Activated CD8-positive, alpha-beta T cell treated with anti-CD3 and anti-CD28 coated beads for 36 hours (primary cell): ENCODE data around the gene WIPF1. TPM values are rescaled to one million over a fixed set of nuclear protein-coding genes. Genes with fewer than 3 reads are reported as not detected.

Experiments
- ATAC-seq: fragments of 200-7000 bp; cut with Tn5 transposase; one replicate; pipeline ENCODE4 v1.10.0; 2021; ENCODE audit warnings: mild to moderate bottlenecking, moderate library complexity
- CTCF ChIA-PET: fragments of 350-600 bp; sonication (Branson Sonifier 250); formaldehyde crosslinking; loops from one replicate; lab custom pipeline; 2021; ENCODE audit warnings: antibody characterized with exemption; lab: Charles Lee
- POLR2A ChIA-PET: fragments of 350-600 bp; sonication (Branson Sonifier 250); formaldehyde crosslinking; loops from one replicate; lab custom pipeline; 2021; ENCODE audit warnings: antibody characterized with exemption; lab: Charles Lee
- DNase-seq: peaks from one replicate; pipeline ENCODE4 v3.0.0-alpha.2; 2020
- H3K27ac Mint-ChIP-seq: one replicate; pipeline ENCODE4 v1.8.0; 2021; ENCODE audit warnings: mild to moderate bottlenecking, mixed read lengths
- H3K27me3 Mint-ChIP-seq: one replicate; pipeline ENCODE4 v1.8.0; 2021; ENCODE audit warnings: mixed read lengths
- H3K36me3 Mint-ChIP-seq: one replicate; pipeline ENCODE4 v1.8.0; 2021; ENCODE audit warnings: low read depth, mixed read lengths
- H3K4me1 Mint-ChIP-seq: one replicate; pipeline ENCODE4 v1.8.0; 2021; ENCODE audit warnings: low read depth, mixed read lengths
- H3K4me3 Mint-ChIP-seq: one replicate; pipeline ENCODE4 v1.8.0; 2021; ENCODE audit warnings: mild to moderate bottlenecking, moderate library complexity, mixed read lengths
- H3K9me3 Mint-ChIP-seq: one replicate; pipeline ENCODE4 v1.8.0; 2021; ENCODE audit warnings: mixed read lengths
- intact Hi-C: fragments of 100-400 bp; cut with micrococcal nuclease; formaldehyde crosslinking; loops from one replicate; pipeline ENCODE4 v1.10.0; 2022
- total RNA-seq, 2 experiments: library from RNA; stranded (reverse); gene quantifications; one replicate each; pipeline ENCODE4 v1.2.3, GENCODE V29; 2021
- TF ChIP-seq, protein P1 (sequence below): fragments of 200-600 bp; IDR thresholded peaks from one replicate; pipeline ENCODE4 v1.8.0; 2022; ENCODE audit warnings: antibody characterized with exemption, mild to moderate bottlenecking

Gene WIPF1
- total RNA-seq, 2 experiments from 2014 or later: 361 to 365 TPM

DNA sequence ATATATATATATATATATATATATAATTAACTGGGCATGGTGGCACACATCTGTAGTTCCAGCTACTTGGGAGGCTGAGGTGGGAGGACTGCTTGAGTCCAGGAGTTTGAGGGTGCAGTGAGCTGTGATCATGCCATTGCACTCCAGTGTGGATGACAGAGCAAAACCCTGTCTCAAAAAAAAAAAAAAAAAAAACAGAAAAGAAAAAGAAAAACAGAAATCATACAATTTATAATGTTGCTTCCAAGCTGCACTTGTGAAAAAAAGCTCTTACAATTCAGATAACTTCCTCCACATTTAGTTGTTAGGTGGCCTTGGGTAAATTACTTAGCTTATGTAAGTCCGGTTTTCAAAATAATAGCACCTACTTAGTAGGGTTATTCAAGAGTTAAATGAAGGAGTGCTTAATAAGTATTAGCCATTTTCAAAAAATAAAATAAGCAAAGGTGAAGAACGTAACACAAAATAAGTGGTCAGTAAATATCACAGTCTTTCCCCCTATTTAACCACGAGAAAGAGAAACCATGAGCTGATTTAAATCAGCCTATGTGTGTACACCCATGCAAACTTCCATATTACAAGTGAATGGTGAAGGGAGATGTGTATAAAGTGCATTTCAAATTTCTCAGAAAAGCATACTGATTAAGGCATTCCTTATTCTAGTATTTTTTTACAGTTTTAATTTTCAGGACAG lies 2.3 kb downstream of the WIPF1 start:
- DNase-seq (no peak), ATAC-seq (peak; percentile 19)
- intact Hi-C loops: loop anchor here (10.0 kb wide), 1 partner anchor 100 kb away; no protein-coding TSS in a partner anchor
- Mint-ChIP-seq H3K4me3 (peak overlapping the region; percentile 87), H3K4me1 (peaks cover 42% of the 10 kb centered on the region), H3K9me3 (peaks cover 5% of the 10 kb centered on the region), H3K36me3 (peaks cover 79% of the 10 kb centered on the region), H3K27me3 (no peaks in the 10 kb centered on the region), H3K27ac (peak overlapping the region; percentile 100)
- CTCF ChIA-PET: interaction anchor here (0.6 to 9.1 kb wide), 10 partner anchors 8 to 124 kb away, joined by 3 to 102 read pairs (median 14); no protein-coding TSS in a partner anchor
- POLR2A ChIA-PET: interaction anchor here (0.6 to 12.4 kb wide), 11 partner anchors 12 to 109 kb away, joined by 3 to 198 read pairs (median 5); partner anchors contain the start of gene GPR155
- TF ChIP-seq, protein P1, sequence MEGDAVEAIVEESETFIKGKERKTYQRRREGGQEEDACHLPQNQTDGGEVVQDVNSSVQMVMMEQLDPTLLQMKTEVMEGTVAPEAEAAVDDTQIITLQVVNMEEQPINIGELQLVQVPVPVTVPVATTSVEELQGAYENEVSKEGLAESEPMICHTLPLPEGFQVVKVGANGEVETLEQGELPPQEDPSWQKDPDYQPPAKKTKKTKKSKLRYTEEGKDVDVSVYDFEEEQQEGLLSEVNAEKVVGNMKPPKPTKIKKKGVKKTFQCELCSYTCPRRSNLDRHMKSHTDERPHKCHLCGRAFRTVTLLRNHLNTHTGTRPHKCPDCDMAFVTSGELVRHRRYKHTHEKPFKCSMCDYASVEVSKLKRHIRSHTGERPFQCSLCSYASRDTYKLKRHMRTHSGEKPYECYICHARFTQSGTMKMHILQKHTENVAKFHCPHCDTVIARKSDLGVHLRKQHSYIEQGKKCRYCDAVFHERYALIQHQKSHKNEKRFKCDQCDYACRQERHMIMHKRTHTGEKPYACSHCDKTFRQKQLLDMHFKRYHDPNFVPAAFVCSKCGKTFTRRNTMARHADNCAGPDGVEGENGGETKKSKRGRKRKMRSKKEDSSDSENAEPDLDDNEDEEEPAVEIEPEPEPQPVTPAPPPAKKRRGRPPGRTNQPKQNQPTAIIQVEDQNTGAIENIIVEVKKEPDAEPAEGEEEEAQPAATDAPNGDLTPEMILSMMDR: no peak

GRCh38 chr2:174594456-174594855 lies 3.1 kb downstream of the WIPF1 start:
- peaks cover 76% of the 10 kb centered on the region for H3K36me3 Mint-ChIP-seq
- intact Hi-C loops: loop anchor here (10.0 kb wide), 1 partner anchor 100 kb away; no protein-coding TSS in a partner anchor
- H3K9me3 Mint-ChIP-seq: peaks cover under 1% of the 10 kb centered on the region
- TF ChIP-seq, protein P1: no peak
- ChIA-PET CTCF (interaction anchor here (0.9 to 6.2 kb wide), 14 partner anchors 9 to 93 kb away, joined by 3 to 37 read pairs (median 6); no protein-coding TSS in a partner anchor), POLR2A (interaction anchor here (0.7 to 12.4 kb wide), 10 partner anchors 9 to 251 kb away, joined by 3 to 198 read pairs (median 7); no protein-coding TSS in a partner anchor)
- peak overlapping the region; percentile 100 for H3K27ac Mint-ChIP-seq
- peaks cover 39% of the 10 kb centered on the region for H3K4me1 Mint-ChIP-seq
- peak overlapping the region; percentile 87 for H3K4me3 Mint-ChIP-seq
- ATAC-seq: no peak
- DNase-seq: no peak
- H3K27me3 Mint-ChIP-seq: no peaks in the 10 kb centered on the region

DNA sequence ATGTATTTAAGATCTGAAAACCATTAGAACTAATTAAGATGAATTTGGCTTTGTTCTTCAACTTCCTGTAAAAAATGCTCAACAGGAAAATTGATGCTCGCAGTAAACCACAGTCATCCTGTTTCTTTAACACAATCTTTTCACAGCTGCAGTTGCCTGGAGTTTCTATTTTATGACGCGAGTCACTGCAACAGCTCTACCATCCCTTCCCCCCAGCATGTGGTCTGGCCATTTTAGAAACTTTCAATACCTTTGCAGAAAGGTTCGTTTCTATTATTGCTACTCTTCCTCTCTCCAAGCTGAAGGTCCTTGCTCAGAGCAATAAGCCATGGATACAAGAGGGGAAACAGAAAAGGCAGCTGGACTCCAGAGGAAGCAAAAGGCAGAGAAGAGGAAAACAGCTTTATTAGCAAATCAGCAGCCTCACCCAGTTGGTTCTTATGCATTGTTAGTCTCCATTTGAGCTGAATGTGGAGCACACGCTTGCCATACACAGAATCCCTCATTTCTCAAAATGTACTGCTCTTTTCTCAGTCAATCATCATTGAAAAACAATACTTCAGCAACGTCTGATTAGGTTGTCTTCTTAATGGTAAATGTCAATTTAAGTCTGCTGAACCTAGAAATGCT lies 3.9 kb downstream of the WIPF1 start:
- Mint-ChIP-seq H3K9me3 (no peaks in the 10 kb centered on the region), H3K27ac (peak overlapping the region; percentile 99), H3K4me3 (peak overlapping the region; percentile 87), H3K36me3 (peaks cover 76% of the 10 kb centered on the region), H3K27me3 (no peaks in the 10 kb centered on the region), H3K4me1 (peaks cover 40% of the 10 kb centered on the region)
- CTCF ChIA-PET: interaction anchor here (1.0 to 6.2 kb wide), 13 partner anchors 10 to 94 kb away, joined by 3 to 37 read pairs (median 8); no protein-coding TSS in a partner anchor
- ATAC-seq: peak; percentile 71
- POLR2A ChIA-PET: interaction anchor here (0.7 to 12.4 kb wide), 12 partner anchors 10 to 252 kb away, joined by 3 to 198 read pairs (median 6); partner anchors contain the start of gene GPR155
- peak; percentile 88 for DNase-seq
- TF ChIP-seq, protein P1: no peak
- intact Hi-C loops: loop anchor here (10.0 kb wide), 1 partner anchor 99 kb away; no protein-coding TSS in a partner anchor

- H3K27me3 Mint-ChIP-seq: no peaks in the 10 kb centered on the region
- intact Hi-C loops: loop anchor here (10.0 kb wide), 1 partner anchor 98 kb away; no protein-coding TSS in a partner anchor
- H3K27ac Mint-ChIP-seq: peak overlapping the region; percentile 99
- DNase-seq (no peak), ATAC-seq (no peak)
- no peaks in the 10 kb centered on the region for H3K9me3 Mint-ChIP-seq
- H3K4me3 Mint-ChIP-seq: peak overlapping the region; percentile 87
- TF ChIP-seq, protein P1: no peak
- CTCF ChIA-PET: interaction anchor here (1.2 to 6.2 kb wide), 10 partner anchors 10 to 94 kb away, joined by 3 to 37 read pairs (median 10); no protein-coding TSS in a partner anchor
- H3K36me3 Mint-ChIP-seq: peaks cover 82% of the 10 kb centered on the region
- POLR2A ChIA-PET: interaction anchor here (0.9 to 12.4 kb wide), 11 partner anchors 10 to 106 kb away, joined by 3 to 198 read pairs (median 5); partner anchors contain the start of gene GPR155
- peaks cover 42% of the 10 kb centered on the region for H3K4me1 Mint-ChIP-seq
These were observed 4.6 kb downstream of the WIPF1 start for GRCh38 chr2:174593041-174593440.
